ENCODE data around the gene CLEC3B. TPM values are rescaled to one million over a fixed set of nuclear protein-coding genes. Genes with fewer than 3 reads are reported as not detected.

Gene CLEC3B
- polyA plus RNA-seq, 3 donors from 2014 or later, result 1.7 to 7.6 (median 2.0) TPM

- Mint-ChIP-seq H3K4me3 (no peak overlapping the region), H3K27me3 (ENCODE audit: low read depth in 3 of 3) (peaks cover 2 to 13% (median 5%) of the 10 kb centered on the region in 3 donors), H3K9me3 (no peaks in the 10 kb centered on the region), H3K27ac (no peak overlapping the region), H3K4me1 (no peaks in the 10 kb centered on the region), H3K36me3 (peaks cover 0 to 4% (median 0%) of the 10 kb centered on the region in 3 donors)
- DNase-seq, result no peak
These were observed 28.2 kb downstream of the CLEC3B start for GRCh38 chr3:45054196-45054857.

GRCh38 chr3:45055032-45055410, 28.9 kb downstream of the CLEC3B start:
- no peak overlapping the region for H3K4me3 Mint-ChIP-seq
- DNase-seq, result no peak

GRCh38 chr3:45055411-45056143, 29.5 kb downstream of the CLEC3B start:
- no peak for DNase-seq
- H3K27ac Mint-ChIP-seq, result no peak overlapping the region

More at GRCh38 chr3:45055032-45055410, 28.9 kb downstream of the CLEC3B start:
- Mint-ChIP-seq H3K27ac (no peak overlapping the region), H3K4me1 (no peaks in the 10 kb centered on the region), H3K36me3 (peaks cover 0 to 4% (median 0%) of the 10 kb centered on the region in 3 donors), H3K27me3 (ENCODE audit: low read depth in 3 of 3) (peaks cover 2 to 13% (median 4%) of the 10 kb centered on the region in 3 donors), H3K9me3 (no peaks in the 10 kb centered on the region)

GRCh38 chr3:45056608-45057301, 30.7 kb downstream of the CLEC3B start:
- Mint-ChIP-seq H3K4me1 (no peaks in the 10 kb centered on the region), H3K27ac (no peak overlapping the region), H3K4me3 (no peak overlapping the region), H3K36me3 (peaks cover 0 to 4% (median 0%) of the 10 kb centered on the region in 3 donors), H3K27me3 (ENCODE audit: low read depth in 3 of 3) (peaks cover 2 to 10% (median 4%) of the 10 kb centered on the region in 3 donors), H3K9me3 (no peaks in the 10 kb centered on the region)
- DNase-seq, result no peak

More at GRCh38 chr3:45055411-45056143, 29.5 kb downstream of the CLEC3B start:
- H3K4me1 Mint-ChIP-seq, result no peaks in the 10 kb centered on the region
- peaks cover 2 to 13% (median 4%) of the 10 kb centered on the region in 3 donors for H3K27me3 Mint-ChIP-seq (ENCODE audit: low read depth in 3 of 3)
- H3K36me3 Mint-ChIP-seq, result peaks cover 0 to 4% (median 0%) of the 10 kb centered on the region in 3 donors
- no peaks in the 10 kb centered on the region for H3K9me3 Mint-ChIP-seq
- H3K4me3 Mint-ChIP-seq, result no peak overlapping the region

- H3K36me3 Mint-ChIP-seq, result peaks cover 0 to 4% (median 0%) of the 10 kb centered on the region in 3 donors
- no peaks in the 10 kb centered on the region for H3K4me1 Mint-ChIP-seq
- peaks cover 2 to 13% (median 4%) of the 10 kb centered on the region in 3 donors for H3K27me3 Mint-ChIP-seq (ENCODE audit: low read depth in 3 of 3)
- DNase-seq, result no peak
- peak overlapping the region in 1 of 6 donors; percentile 49 for H3K27ac Mint-ChIP-seq
- no peaks in the 10 kb centered on the region for H3K9me3 Mint-ChIP-seq
- H3K4me3 Mint-ChIP-seq, result no peak overlapping the region
These were observed 31.5 kb downstream of the CLEC3B start for GRCh38 chr3:45057557-45057956.

GRCh38 chr3:45059132-45059531, 33.0 kb downstream of the CLEC3B start:
- H3K27ac Mint-ChIP-seq, result no peak overlapping the region
- no peaks in the 10 kb centered on the region for H3K9me3 Mint-ChIP-seq
- no peak for DNase-seq
- H3K27me3 Mint-ChIP-seq (ENCODE audit: low read depth in 3 of 3), result peaks cover 0 to 16% (median 2%) of the 10 kb centered on the region in 3 donors
- peaks cover 0 to 4% (median 0%) of the 10 kb centered on the region in 3 donors for H3K36me3 Mint-ChIP-seq
- H3K4me1 Mint-ChIP-seq, result peaks cover 0 to under 1% of the 10 kb centered on the region in 2 donors
- no peak overlapping the region for H3K4me3 Mint-ChIP-seq

GRCh38 chr3:45060165-45060892, 34.2 kb downstream of the CLEC3B start:
- Mint-ChIP-seq H3K4me1 (peaks cover 10 to 13% of the 10 kb centered on the region in 2 donors), H3K36me3 (peaks cover 0 to 4% (median 0%) of the 10 kb centered on the region in 3 donors), H3K4me3 (no peak overlapping the region), H3K27me3 (ENCODE audit: low read depth in 3 of 3) (peaks cover 0 to 16% (median 2%) of the 10 kb centered on the region in 3 donors), H3K27ac (no peak overlapping the region), H3K9me3 (no peaks in the 10 kb centered on the region)
- DNase-seq, result no peak

- peaks cover 0 to 4% (median 0%) of the 10 kb centered on the region in 3 donors for H3K36me3 Mint-ChIP-seq
- H3K4me3 Mint-ChIP-seq, result no peak overlapping the region
- peaks cover 16 to 28% of the 10 kb centered on the region in 2 donors for H3K4me1 Mint-ChIP-seq
- H3K27ac Mint-ChIP-seq, result no peak overlapping the region
- DNase-seq, result no peak
- no peaks in the 10 kb centered on the region for H3K9me3 Mint-ChIP-seq
- H3K27me3 Mint-ChIP-seq (ENCODE audit: low read depth in 3 of 3), result peaks cover 0 to 13% (median 2%) of the 10 kb centered on the region in 3 donors
These were observed 36.6 kb downstream of the CLEC3B start for GRCh38 chr3:45062697-45063070.

GRCh38 chr3:45064512-45065372, 38.6 kb downstream of the CLEC3B start:
- H3K27ac Mint-ChIP-seq, result peak overlapping the region in 3 of 6 donors; percentile 32 to 62 (median 38)
- DNase-seq, result no peak
- peak overlapping the region; percentile 31 to 68 (median 54) for H3K4me3 Mint-ChIP-seq
- H3K9me3 Mint-ChIP-seq, result no peaks in the 10 kb centered on the region
- H3K4me1 Mint-ChIP-seq, result peaks cover 16 to 28% of the 10 kb centered on the region in 2 donors
- H3K36me3 Mint-ChIP-seq, result no peaks in the 10 kb centered on the region
- H3K27me3 Mint-ChIP-seq (ENCODE audit: low read depth in 3 of 3), result peaks cover 0 to 6% (median 2%) of the 10 kb centered on the region in 3 donors

GRCh38 chr3:45065373-45065720, 39.2 kb downstream of the CLEC3B start:
- Mint-ChIP-seq H3K4me1 (peaks cover 16 to 28% of the 10 kb centered on the region in 2 donors), H3K27me3 (ENCODE audit: low read depth in 3 of 3) (peaks cover 0 to 6% (median 3%) of the 10 kb centered on the region in 3 donors), H3K36me3 (no peaks in the 10 kb centered on the region), H3K9me3 (no peaks in the 10 kb centered on the region), H3K27ac (peak overlapping the region in 3 of 6 donors; percentile 12 to 62 (median 38)), H3K4me3 (peak overlapping the region in 2 of 5 donors; percentile 64 to 68)
- DNase-seq, result no peak

- H3K9me3 Mint-ChIP-seq, result no peaks in the 10 kb centered on the region
- H3K27ac Mint-ChIP-seq, result peak overlapping the region in 2 of 6 donors; percentile 5 to 19
These were observed 40.2 kb downstream of the CLEC3B start for GRCh38 chr3:45066109-45066801.

GRCh38 chr3:45067486-45067885, 41.4 kb downstream of the CLEC3B start:
- Mint-ChIP-seq H3K27ac (no peak overlapping the region), H3K27me3 (ENCODE audit: low read depth in 3 of 3) (peaks cover 2 to 4% (median 3%) of the 10 kb centered on the region in 3 donors), H3K9me3 (no peaks in the 10 kb centered on the region), H3K4me1 (peaks cover 16 to 28% of the 10 kb centered on the region in 2 donors), H3K36me3 (no peaks in the 10 kb centered on the region), H3K4me3 (no peak overlapping the region)
- DNase-seq, result no peak

More at GRCh38 chr3:45066109-45066801, 40.2 kb downstream of the CLEC3B start:
- H3K4me1 Mint-ChIP-seq, result peaks cover 16 to 28% of the 10 kb centered on the region in 2 donors
- no peak for DNase-seq
- no peaks in the 10 kb centered on the region for H3K36me3 Mint-ChIP-seq
- peaks cover 2 to 6% (median 3%) of the 10 kb centered on the region in 3 donors for H3K27me3 Mint-ChIP-seq (ENCODE audit: low read depth in 3 of 3)
- H3K4me3 Mint-ChIP-seq, result no peak overlapping the region

Data from immature natural killer cell (primary cell).